Measurements from ENCODE around the gene CTSV.

- TF ChIP-seq ZNF274 (IDR thresholded peaks at IDR 0.05; ENCODE audit: low read length) (no peak), ZNF274 (tag by site-specific recombination; IDR thresholded peaks at IDR 0.05; ENCODE audit: borderline replicate concordance) (no peak), HIC1 (tag by site-specific recombination; IDR thresholded peaks at IDR 0.05) (no peak), HOXD13 (CRISPR knock-in tag; IDR thresholded peaks at IDR 0.05; ENCODE audit: borderline replicate concordance) (no peak), ZBTB48 (tag by site-specific recombination; IDR thresholded peaks at IDR 0.05) (no peak), OVOL3 (tag by site-specific recombination; IDR thresholded peaks at IDR 0.05) (no peak)
Measured at GRCh38 chr9:97057651-97058050, 18.7 kb upstream of the CTSV start.
